ENCODE measurements around the gene SDK2.

The SDK2 gene

GRCh38 chr17:73610331-73610911 is 33.8 kb downstream of the SDK2 start:
- DNase-seq (ENCODE audit: low spot score): no peak

GRCh38 chr17:73609758-73610157 is 34.5 kb downstream of the SDK2 start:
- no peak for DNase-seq (ENCODE audit: low spot score)

GRCh38 chr17:73609060-73609459 is 35.2 kb downstream of the SDK2 start:
- no peak for DNase-seq (ENCODE audit: low spot score)

- DNase-seq (ENCODE audit: low spot score): no peak
Observed at GRCh38 chr17:73605444-73605843, 38.8 kb downstream of the SDK2 start.

- no peak for DNase-seq (ENCODE audit: low spot score)
Observed at GRCh38 chr17:73604476-73604875, 39.8 kb downstream of the SDK2 start.

- no peak for DNase-seq (ENCODE audit: low spot score)
Observed at GRCh38 chr17:73603971-73604370, 40.3 kb downstream of the SDK2 start.

GRCh38 chr17:73600103-73600871 is 44.0 kb downstream of the SDK2 start:
- DNase-seq (ENCODE audit: low spot score): no peak

GRCh38 chr17:73599599-73599998 is 44.6 kb downstream of the SDK2 start:
- DNase-seq (ENCODE audit: low spot score): no peak

GRCh38 chr17:73598212-73598611 is 46.0 kb downstream of the SDK2 start:
- DNase-seq (ENCODE audit: low spot score): no peak

- no peak for DNase-seq (ENCODE audit: low spot score)
Observed at GRCh38 chr17:73595931-73596330, 48.3 kb downstream of the SDK2 start.

GRCh38 chr17:73595479-73595878 is 48.8 kb downstream of the SDK2 start:
- DNase-seq (ENCODE audit: low spot score): no peak

GRCh38 chr17:73595068-73595467 is 49.2 kb downstream of the SDK2 start:
- DNase-seq (ENCODE audit: low spot score): no peak

GRCh38 chr17:73594598-73594997 is 49.6 kb downstream of the SDK2 start:
- DNase-seq (ENCODE audit: low spot score): no peak

- no peak for DNase-seq (ENCODE audit: low spot score)
Observed at GRCh38 chr17:73594025-73594424, 50.2 kb downstream of the SDK2 start.

- DNase-seq (ENCODE audit: low spot score): no peak
Observed at GRCh38 chr17:73593249-73593965, 50.8 kb downstream of the SDK2 start.

GRCh38 chr17:73592501-73592961 is 51.7 kb downstream of the SDK2 start:
- no peak for DNase-seq (ENCODE audit: low spot score)

- no peak for DNase-seq (ENCODE audit: low spot score)
Observed at GRCh38 chr17:73592079-73592415, 52.2 kb downstream of the SDK2 start.

- peak; percentile 37 for DNase-seq (ENCODE audit: low spot score)
Observed at GRCh38 chr17:73591296-73592078, 52.8 kb downstream of the SDK2 start.

GRCh38 chr17:73589363-73589980 is 54.8 kb downstream of the SDK2 start:
- DNase-seq (ENCODE audit: low spot score): no peak

- no peak for DNase-seq (ENCODE audit: low spot score)
Observed at GRCh38 chr17:73588891-73589290, 55.4 kb downstream of the SDK2 start.

GRCh38 chr17:73588301-73588846 is 55.9 kb downstream of the SDK2 start:
- no peak for DNase-seq (ENCODE audit: low spot score)

All from activated CD4-positive, alpha-beta T cell treated with anti-CD3 and anti-CD28 coated beads, Interleukin-2, Interleukin-4, amounts not matched to agents 100 ng/mL and 50 ng/mL, durations not matched to agents 16 hours and 8 hours (primary cell).